HCT116 (cell line): ENCODE measurements around the gene ZNF568. TPM values are rescaled to one million over a fixed set of nuclear protein-coding genes. Genes with fewer than 3 reads are reported as not detected.

Experiments used
- ATAC-seq: fragments of 200-7000 bp; cut with Tn5 transposase; 2 replicates; pipeline ENCODE4 v1.9.1; 2020; ENCODE audit warnings: mild to moderate bottlenecking, moderate library complexity
- BruUV-seq: library from RNA; stranded (reverse); fragments of 400-500 nt; replicated peaks from 2 replicates; lab custom pipeline; 2021; lab: Mats Ljungman, UMichigan
- CTCF ChIA-PET: fragments of 300-600 bp; sonication (Branson Sonifier 250); formaldehyde crosslinking; loops from one replicate; lab custom pipeline; 2021; ENCODE audit warnings: antibody characterized with exemption; lab: Charles Lee
- POLR2A ChIA-PET: fragments of 300-600, 350-600 bp; sonication (Branson Sonifier 250); formaldehyde crosslinking; loops from one replicate; lab custom pipeline; 2021; ENCODE audit warnings: antibody characterized with exemption; lab: Charles Lee
- RAD21 ChIA-PET, 2 experiments: fragments of 300-600 bp; sonication (Branson Sonifier 250); formaldehyde crosslinking; loops; one replicate each; lab custom pipeline; 2023; ENCODE audit warnings: low total read pairs in 2 of 2; ENCODE audit not compliant: uncharacterized antibody in 2 of 2, unreplicated experiment in 2 of 2, low non-redundant PET in 1 of 2; lab: Charles Lee
- DNase-seq: peaks from one replicate; pipeline ENCODE4 v3.0.0-alpha.2; 2010; ENCODE audit warnings: low read depth, low spot score
- H2AFZ ChIP-seq: fragments of 200-600 bp; shearing (Covaris generic), sonication (generic); 2 replicates; pipeline ENCODE4 v1.6.1; 2017; ENCODE audit warnings: low read depth, mixed run types, mixed read lengths, antibody characterized with exemption, low read length; ENCODE audit not compliant: poor library complexity, severe bottlenecking
- H3K27ac ChIP-seq: 2 replicates; pipeline ENCODE4 v1.5.1; 2012; ENCODE audit warnings: low read depth, low read length
- H3K27me3 ChIP-seq: fragments of 200-600 bp; sonication (generic); 2 replicates; pipeline ENCODE4 v1.6.1; 2016; ENCODE audit warnings: mixed run types, low read length, mixed read lengths; ENCODE audit not compliant: insufficient read depth
- H3K36me3 ChIP-seq, 2 experiments: fragments of 200-500 bp in 1 of 2; fragments of 200-600 bp in 1 of 2; sonication (Bioruptor generic) in 1 of 2; sonication (generic) in 1 of 2; 2 replicates each; pipeline versions ENCODE4 v1.5.1 to v1.6.1; 2014 to 2016; ENCODE audit warnings: low read length in 2 of 2, inconsistent platforms in 1 of 2, mixed read lengths in 1 of 2, mixed run types in 1 of 2; ENCODE audit not compliant: insufficient read depth in 2 of 2, control insufficient read depth in 1 of 2
- H3K4me1 ChIP-seq, 2 experiments: fragments of 200-600 bp in 1 of 2; sonication (generic) in 1 of 2; 2 replicates each; pipeline versions ENCODE4 v1.5.1 to v1.6.1; 2012 to 2017; ENCODE audit warnings: low read length in 2 of 2, inconsistent platforms in 1 of 2, mild to moderate bottlenecking in 1 of 2, mixed read lengths in 1 of 2, mixed run types in 1 of 2, moderate library complexity in 1 of 2; ENCODE audit not compliant: insufficient read depth in 2 of 2, control insufficient read depth in 1 of 2
- H3K4me2 ChIP-seq: fragments of 200-600 bp; sonication (generic); 2 replicates; pipeline ENCODE4 v1.6.1; 2017; ENCODE audit warnings: mixed run types, low read length, mixed read lengths
- H3K4me3 ChIP-seq, 2 experiments: fragments of 200-600 bp in 1 of 2; sonication (generic) in 1 of 2; replicated peaks in 1 of 2; 2 replicates each; pipeline ENCODE4 v1.5.1; 2011 to 2016; ENCODE audit warnings: low read length in 2 of 2, control low read depth in 1 of 2, low read depth in 1 of 2, mild to moderate bottlenecking in 1 of 2, mixed read lengths in 1 of 2, mixed run types in 1 of 2
- H3K79me2 ChIP-seq: fragments of 200-600 bp; sonication (generic); 2 replicates; pipeline ENCODE4 v1.6.1; 2017; ENCODE audit warnings: mild to moderate bottlenecking, mixed run types, low read length, moderate library complexity, mixed read lengths; ENCODE audit not compliant: insufficient read depth
- H3K9ac ChIP-seq: fragments of 200-600 bp; sonication (generic); 2 replicates; pipeline ENCODE4 v1.6.1; 2016; ENCODE audit warnings: low read length, mixed read lengths
- H3K9me2 ChIP-seq: fragments of 200-600 bp; sonication (generic), shearing (Covaris generic); 2 replicates; pipeline ENCODE4 v1.6.1; 2017; ENCODE audit warnings: mixed run types, mild to moderate bottlenecking, moderate library complexity; ENCODE audit not compliant: insufficient read depth
- H3K9me3 ChIP-seq, 2 experiments: fragments of 200-500 bp in 1 of 2; fragments of 200-600 bp in 1 of 2; sonication (Bioruptor generic) in 1 of 2; sonication (generic) in 1 of 2; 2 replicates each; pipeline ENCODE4 v1.6.1; 2014 to 2017; ENCODE audit warnings: low read length in 2 of 2, mixed read lengths in 2 of 2, inconsistent platforms in 1 of 2, low read depth in 1 of 2, mild to moderate bottlenecking in 1 of 2, mixed run types in 1 of 2, moderate library complexity in 1 of 2; ENCODE audit not compliant: control insufficient read depth in 1 of 2, insufficient read depth in 1 of 2
- H4K20me1 ChIP-seq: fragments of 200-600 bp; sonication (generic), shearing (Covaris generic); 2 replicates; pipeline ENCODE4 v1.6.1; 2017; ENCODE audit warnings: mixed run types, mild to moderate bottlenecking, moderate library complexity; ENCODE audit not compliant: insufficient read depth
- CBX3 ChIP-seq: IDR thresholded peaks from 2 replicates; pipeline ENCODE4 v1.6.1; 2012; ENCODE audit warnings: low read depth
- ELF1 ChIP-seq: IDR thresholded peaks from 2 replicates; pipeline ENCODE4 v1.6.1; 2012; ENCODE audit warnings: low read depth, borderline replicate concordance
- EZH2 ChIP-seq: fragments of 200-600 bp; sonication (generic); IDR thresholded peaks from 2 replicates; pipeline ENCODE4 v1.6.1; 2017; ENCODE audit warnings: antibody characterized with exemption, mixed run types
- EZH2phosphoT487 ChIP-seq: fragments of 200-600 bp; IDR thresholded peaks from 2 replicates; pipeline ENCODE4 v1.6.1; 2018; ENCODE audit warnings: antibody characterized with exemption, borderline replicate concordance
- FOSL1 ChIP-seq: IDR thresholded peaks from 2 replicates; pipeline ENCODE4 v1.6.1; 2012; ENCODE audit warnings: low read depth
- JUND ChIP-seq: IDR thresholded peaks from 2 replicates; pipeline ENCODE4 v1.6.1; 2012
- POLR2A ChIP-seq: IDR thresholded peaks from 2 replicates; pipeline ENCODE4 v1.7.0; 2011; ENCODE audit warnings: borderline replicate concordance; ENCODE audit not compliant: insufficient read depth, insufficient read length; ENCODE audit errors: extremely low read depth
- POLR2AphosphoS5 ChIP-seq: IDR thresholded peaks from 2 replicates; pipeline ENCODE4 v1.6.1; 2011; ENCODE audit warnings: mild to moderate bottlenecking, low read depth, low read length, moderate library complexity
- RAD21 ChIP-seq: IDR thresholded peaks from 2 replicates; pipeline ENCODE4 v1.6.1; 2012; ENCODE audit warnings: low read depth, mild to moderate bottlenecking
- SP1 ChIP-seq: IDR thresholded peaks from 2 replicates; pipeline ENCODE4 v1.6.1; 2012; ENCODE audit warnings: low read depth
- SRF ChIP-seq: IDR thresholded peaks from 2 replicates; pipeline ENCODE4 v1.6.1; 2012; ENCODE audit warnings: low read depth
- TCF7L2 ChIP-seq: IDR thresholded peaks from 2 replicates; pipeline ENCODE4 v1.7.0; 2011; ENCODE audit warnings: borderline replicate concordance, inconsistent platforms; ENCODE audit not compliant: insufficient read depth, insufficient read length; ENCODE audit errors: extremely low read depth
- YY1 ChIP-seq: IDR thresholded peaks from 2 replicates; pipeline ENCODE4 v1.6.1; 2011; ENCODE audit warnings: low read length, low read depth, moderate library complexity, mild to moderate bottlenecking; ENCODE audit not compliant: insufficient replicate concordance; ENCODE audit errors: extremely low read depth
- ZFX ChIP-seq: fragments of 450-650 bp; IDR thresholded peaks from 2 replicates; pipeline ENCODE4 v1.6.1; 2017
- intact Hi-C: fragments of 100-400 bp; cut with micrococcal nuclease; formaldehyde crosslinking; loops from 2 replicates; pipeline ENCODE4 v1.10.0; 2022
- total RNA-seq: library from RNA; stranded (reverse); gene quantifications from one replicate; pipeline ENCODE4 v1.2.1, GENCODE V29; 2021; ENCODE audit not compliant: unreplicated experiment
- TF ChIP-seq, protein P1 (sequence below): IDR thresholded peaks from 2 replicates; pipeline ENCODE4 v1.6.1; 2011; ENCODE audit warnings: mild to moderate bottlenecking, low read length, moderate library complexity; ENCODE audit not compliant: insufficient replicate concordance; ENCODE audit errors: extremely low read depth

ZNF568 gene
- total RNA-seq, 1 experiment from 2014 or later = not detected

GRCh38 chr19:36918090-36918489 lies 2.0 kb downstream of the ZNF568 start:
- Histone ChIP-seq H4K20me1 (no peaks in the 10 kb centered on the region), H3K4me3 (no peak overlapping the region), H3K27me3 (no peaks in the 10 kb centered on the region), H3K79me2 (no peaks in the 10 kb centered on the region), H3K9me2 (no peaks in the 10 kb centered on the region), H3K27ac (no peak overlapping the region), H3K9me3 (peaks cover 6 to 39% of the 10 kb centered on the region in 2 experiments; a peak in 2 of 4 replicates), H2AFZ (no peak overlapping the region), H3K9ac (no peak overlapping the region), H3K4me1 (no peaks in the 10 kb centered on the region), H3K36me3 (no peaks in the 10 kb centered on the region), H3K4me2 (no peak overlapping the region)
- DNase-seq (no peak), ATAC-seq (no peak)
- ChIA-PET POLR2A (no interaction called here), RAD21 (no interaction called here), CTCF (no interaction called here)
- no TSS peak for BruUV-seq
- intact Hi-C loops = no loop called here
- TF ChIP-seq ELF1 = no peak
- TF ChIP-seq FOSL1 = no peak
- no peak for TF ChIP-seq EZH2phosphoT487
- no peak for TF ChIP-seq POLR2AphosphoS5
- no peak for TF ChIP-seq SRF
- no peak for TF ChIP-seq SP1
- no peak for TF ChIP-seq EZH2
- no peak for TF ChIP-seq RAD21
- TF ChIP-seq CBX3 = no peak
- TF ChIP-seq ZFX = no peak
- no peak for TF ChIP-seq JUND
- TF ChIP-seq YY1 = no peak
- TF ChIP-seq, protein P1, sequence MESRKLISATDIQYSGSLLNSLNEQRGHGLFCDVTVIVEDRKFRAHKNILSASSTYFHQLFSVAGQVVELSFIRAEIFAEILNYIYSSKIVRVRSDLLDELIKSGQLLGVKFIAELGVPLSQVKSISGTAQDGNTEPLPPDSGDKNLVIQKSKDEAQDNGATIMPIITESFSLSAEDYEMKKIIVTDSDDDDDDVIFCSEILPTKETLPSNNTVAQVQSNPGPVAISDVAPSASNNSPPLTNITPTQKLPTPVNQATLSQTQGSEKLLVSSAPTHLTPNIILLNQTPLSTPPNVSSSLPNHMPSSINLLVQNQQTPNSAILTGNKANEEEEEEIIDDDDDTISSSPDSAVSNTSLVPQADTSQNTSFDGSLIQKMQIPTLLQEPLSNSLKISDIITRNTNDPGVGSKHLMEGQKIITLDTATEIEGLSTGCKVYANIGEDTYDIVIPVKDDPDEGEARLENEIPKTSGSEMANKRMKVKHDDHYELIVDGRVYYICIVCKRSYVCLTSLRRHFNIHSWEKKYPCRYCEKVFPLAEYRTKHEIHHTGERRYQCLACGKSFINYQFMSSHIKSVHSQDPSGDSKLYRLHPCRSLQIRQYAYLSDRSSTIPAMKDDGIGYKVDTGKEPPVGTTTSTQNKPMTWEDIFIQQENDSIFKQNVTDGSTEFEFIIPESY = no peak
- no peak for TF ChIP-seq TCF7L2
- no peak for TF ChIP-seq POLR2A
